ENCODE results near the gene TNS3.

TNS3 gene

GRCh38 chr7:47622946-47623640 is 41.2 kb upstream of the TNS3 start:
- ChIA-PET POLR2A (no interaction called here), CTCF (no interaction called here)
- DNase-seq (ENCODE audit: extremely low spot score): no peak
- TF ChIP-seq CTCF (IDR thresholded peaks at IDR 0.05; ENCODE audit: control extremely low read depth, extremely low read depth, low read depth, missing control alignments): no peak

GRCh38 chr7:47622586-47622945 is 40.7 kb upstream of the TNS3 start:
- ChIA-PET CTCF (no interaction called here), POLR2A (no interaction called here)
- no peak for DNase-seq (ENCODE audit: extremely low spot score)
- no peak for TF ChIP-seq CTCF (IDR thresholded peaks at IDR 0.05; ENCODE audit: control extremely low read depth, extremely low read depth, low read depth, missing control alignments)

- ChIA-PET CTCF (no interaction called here), POLR2A (no interaction called here)
- no peak for DNase-seq (ENCODE audit: extremely low spot score)
- no peak for TF ChIP-seq CTCF (IDR thresholded peaks at IDR 0.05; ENCODE audit: control extremely low read depth, extremely low read depth, low read depth, missing control alignments)
These were observed 40.2 kb upstream of the TNS3 start for GRCh38 chr7:47621979-47622561.

- ChIA-PET POLR2A (no interaction called here), CTCF (no interaction called here)
- no peak for TF ChIP-seq CTCF (IDR thresholded peaks at IDR 0.05; ENCODE audit: control extremely low read depth, extremely low read depth, low read depth, missing control alignments)
- no peak for DNase-seq (ENCODE audit: extremely low spot score)
These were observed 39.4 kb upstream of the TNS3 start for GRCh38 chr7:47621347-47621746.

GRCh38 chr7:47619806-47620205 is 37.9 kb upstream of the TNS3 start:
- CTCF ChIA-PET: no interaction called here
- no peak for DNase-seq (ENCODE audit: extremely low spot score)
- POLR2A ChIA-PET: no interaction called here
- TF ChIP-seq CTCF (IDR thresholded peaks at IDR 0.05; ENCODE audit: control extremely low read depth, extremely low read depth, low read depth, missing control alignments): no peak

GRCh38 chr7:47617131-47617530 is 35.2 kb upstream of the TNS3 start:
- no peak for TF ChIP-seq CTCF (IDR thresholded peaks at IDR 0.05; ENCODE audit: control extremely low read depth, extremely low read depth, low read depth, missing control alignments)
- POLR2A ChIA-PET: no interaction called here
- CTCF ChIA-PET: interaction anchor here (0.6 kb wide), 1 partner anchor 1404 kb away, joined by 3 read pairs; no protein-coding TSS in a partner anchor
- no peak for DNase-seq (ENCODE audit: extremely low spot score)

All from GM10248 (cell line).